HepG2 (cell line): ENCODE data around the gene KLKB1. TPM values are rescaled to one million over a fixed set of nuclear protein-coding genes. Genes with fewer than 3 reads are reported as not detected.

Source experiments
- ETV5 ChIP-seq: IDR thresholded peaks from 2 replicates; pipeline ENCODE4 v1.6.1; 2018; ENCODE audit warnings: missing biosample characterization, missing genetic modification reagents, inconsistent platforms, borderline replicate concordance
- FOXM1 ChIP-seq: sonication (generic); formaldehyde crosslinking; IDR thresholded peaks from 2 replicates; pipeline ENCODE4 v1.5.0; 2020; ENCODE audit warnings: missing genetic modification reagents
- GABPA ChIP-seq, 2 experiments: IDR thresholded peaks; 2 replicates each; pipeline ENCODE4 v1.6.1; 2011 to 2016; ENCODE audit warnings: low read depth in 2 of 2, low read length in 1 of 2, missing biosample characterization in 1 of 2, missing genetic modification characterization in 1 of 2
- GFI1 ChIP-seq: sonication (generic); formaldehyde crosslinking; IDR thresholded peaks from 2 replicates; pipeline ENCODE4 v1.5.0; 2020; ENCODE audit warnings: missing genetic modification reagents, mild to moderate bottlenecking, borderline replicate concordance
- MLXIP ChIP-seq: sonication (generic); formaldehyde crosslinking; IDR thresholded peaks from 2 replicates; pipeline ENCODE4 v1.9.0; 2021; ENCODE audit warnings: missing genetic modification reagents, borderline replicate concordance
- PAWR ChIP-seq: sonication (generic); formaldehyde crosslinking; IDR thresholded peaks from 2 replicates; pipeline ENCODE4 v1.4.0; 2020; ENCODE audit warnings: missing genetic modification reagents, mild to moderate bottlenecking, borderline replicate concordance
- THRA ChIP-seq: sonication (generic); formaldehyde crosslinking; IDR thresholded peaks from 2 replicates; pipeline ENCODE4 v1.4.0; 2020; ENCODE audit warnings: missing genetic modification reagents, borderline replicate concordance
- ZNF10 ChIP-seq: sonication (generic); formaldehyde crosslinking; IDR thresholded peaks from 2 replicates; pipeline ENCODE4 v1.4.0; 2020; ENCODE audit warnings: mild to moderate bottlenecking, low read depth, missing genetic modification reagents, borderline replicate concordance
- ZNF180 ChIP-seq: sonication (generic); formaldehyde crosslinking; IDR thresholded peaks from 2 replicates; pipeline ENCODE4 v1.4.0; 2020; ENCODE audit warnings: low read depth, missing genetic modification reagents, borderline replicate concordance
- ZNF253 ChIP-seq: sonication (generic); formaldehyde crosslinking; IDR thresholded peaks from 2 replicates; pipeline ENCODE4 v1.8.0; 2022; ENCODE audit warnings: mild to moderate bottlenecking, missing genetic modification reagents, borderline replicate concordance
- ZNF543 ChIP-seq: sonication (generic); formaldehyde crosslinking; IDR thresholded peaks from 2 replicates; pipeline ENCODE4 v1.4.0; 2020; ENCODE audit warnings: mild to moderate bottlenecking, missing genetic modification reagents
- ZNF597 ChIP-seq: sonication (generic); formaldehyde crosslinking; IDR thresholded peaks from 2 replicates; pipeline ENCODE4 v1.5.0; 2020; ENCODE audit warnings: missing genetic modification reagents
- ZNF772 ChIP-seq: sonication (generic); formaldehyde crosslinking; IDR thresholded peaks from 2 replicates; pipeline ENCODE4 v1.5.0; 2020; ENCODE audit warnings: mild to moderate bottlenecking, missing genetic modification reagents
- polyA plus RNA-seq, 8 experiments: library from polyadenylated mRNA; depleted of rRNA in 3 of 8; stranded (reverse) in 7 of 8; unstranded in 1 of 8; fragments of >200 nt; fragmentation: Illumina TruSeq in 4 of 8; extraction: Trizol in 4 of 8; gene quantifications; 2 replicates each; pipeline versions ENCODE4 v1.2.1 to v1.2.3, GENCODE V29; 2011 to 2016; ENCODE audit warnings: low read depth in 4 of 8, missing spikeins in 1 of 8, mixed read lengths in 1 of 8; ENCODE audit not compliant: insufficient read depth in 1 of 8
- total RNA-seq, 5 experiments: library from RNA; depleted of rRNA; stranded (reverse); fragments of >200 nt; fragmentation: Illumina TruSeq; extraction: Trizol; gene quantifications; 2 replicates each; pipeline ENCODE4 v1.2.3, GENCODE V29; 2016; ENCODE audit warnings: low read depth in 1 of 5
- TF ChIP-seq, protein P1 (sequence below): sonication (generic); formaldehyde crosslinking; IDR thresholded peaks from 2 replicates; pipeline ENCODE4 v1.5.1; 2020; ENCODE audit warnings: mild to moderate bottlenecking, moderate library complexity, missing genetic modification reagents
- TF ChIP-seq, protein P2 (sequence below): sonication (generic); formaldehyde crosslinking; IDR thresholded peaks from 2 replicates; pipeline ENCODE4 v1.5.0; 2020; ENCODE audit warnings: mild to moderate bottlenecking, low read depth, missing genetic modification reagents, borderline replicate concordance
- TF ChIP-seq, protein P3 (sequence below): sonication (generic); formaldehyde crosslinking; IDR thresholded peaks from 2 replicates; pipeline ENCODE4 v1.8.0; 2022; ENCODE audit warnings: missing genetic modification reagents, low read depth, mild to moderate bottlenecking, borderline replicate concordance
- TF ChIP-seq, protein P4 (sequence below): conservative IDR thresholded peaks from 2 replicates; pipeline ENCODE4 v1.6.1; 2018; ENCODE audit warnings: missing genetic modification reagents

The KLKB1 gene
- total and polyA plus RNA-seq, 2 of the 13 experiments (the other 11 are each of a cell fraction or from before 2014, with no cell fraction given) = 0.26 to 0.49 TPM

GRCh38 chr4:186265683-186266652, 38.7 kb downstream of the KLKB1 start, which contains the start of gene F11 (continued):
- TF ChIP-seq MLXIP (CRISPR knock-in tag) = no peak
- TF ChIP-seq ETV5 (CRISPR knock-in tag) = no peak
- no peak for TF ChIP-seq PAWR (CRISPR knock-in tag)
- no peak for TF ChIP-seq ZNF253 (CRISPR knock-in tag)
- TF ChIP-seq FOXM1 (CRISPR knock-in tag) = no peak
- no peak for TF ChIP-seq ZNF10 (CRISPR knock-in tag)
- TF ChIP-seq, protein P1, sequence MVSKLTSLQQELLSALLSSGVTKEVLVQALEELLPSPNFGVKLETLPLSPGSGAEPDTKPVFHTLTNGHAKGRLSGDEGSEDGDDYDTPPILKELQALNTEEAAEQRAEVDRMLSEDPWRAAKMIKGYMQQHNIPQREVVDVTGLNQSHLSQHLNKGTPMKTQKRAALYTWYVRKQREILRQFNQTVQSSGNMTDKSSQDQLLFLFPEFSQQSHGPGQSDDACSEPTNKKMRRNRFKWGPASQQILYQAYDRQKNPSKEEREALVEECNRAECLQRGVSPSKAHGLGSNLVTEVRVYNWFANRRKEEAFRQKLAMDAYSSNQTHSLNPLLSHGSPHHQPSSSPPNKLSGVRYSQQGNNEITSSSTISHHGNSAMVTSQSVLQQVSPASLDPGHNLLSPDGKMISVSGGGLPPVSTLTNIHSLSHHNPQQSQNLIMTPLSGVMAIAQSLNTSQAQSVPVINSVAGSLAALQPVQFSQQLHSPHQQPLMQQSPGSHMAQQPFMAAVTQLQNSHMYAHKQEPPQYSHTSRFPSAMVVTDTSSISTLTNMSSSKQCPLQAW (CRISPR knock-in tag) = peak; percentile 96
- no peak for TF ChIP-seq ZNF772 (CRISPR knock-in tag)
- TF ChIP-seq, protein P2, sequence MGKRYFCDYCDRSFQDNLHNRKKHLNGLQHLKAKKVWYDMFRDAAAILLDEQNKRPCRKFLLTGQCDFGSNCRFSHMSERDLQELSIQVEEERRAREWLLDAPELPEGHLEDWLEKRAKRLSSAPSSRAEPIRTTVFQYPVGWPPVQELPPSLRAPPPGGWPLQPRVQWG (CRISPR knock-in tag) = no peak
- TF ChIP-seq ZNF180 (CRISPR knock-in tag) = no peak
- TF ChIP-seq, protein P3, sequence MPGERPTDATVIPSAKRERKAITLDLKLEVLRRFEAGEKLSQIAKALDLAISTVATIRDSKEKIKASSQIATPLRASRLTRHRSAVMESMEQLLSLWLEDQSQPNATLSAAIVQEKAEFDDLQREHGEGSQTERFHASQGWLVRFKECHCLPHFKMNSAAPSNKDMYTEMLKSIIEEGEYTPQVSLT (CRISPR knock-in tag) = no peak
- TF ChIP-seq ZNF543 = no peak
- no peak for TF ChIP-seq GABPA (IDR thresholded peaks at IDR 0.05; ENCODE audit: low read depth, low read length)
- no peak for TF ChIP-seq GABPA (CRISPR knock-in tag; IDR thresholded peaks at IDR 0.05; ENCODE audit: low read depth)
- TF ChIP-seq, protein P4, sequence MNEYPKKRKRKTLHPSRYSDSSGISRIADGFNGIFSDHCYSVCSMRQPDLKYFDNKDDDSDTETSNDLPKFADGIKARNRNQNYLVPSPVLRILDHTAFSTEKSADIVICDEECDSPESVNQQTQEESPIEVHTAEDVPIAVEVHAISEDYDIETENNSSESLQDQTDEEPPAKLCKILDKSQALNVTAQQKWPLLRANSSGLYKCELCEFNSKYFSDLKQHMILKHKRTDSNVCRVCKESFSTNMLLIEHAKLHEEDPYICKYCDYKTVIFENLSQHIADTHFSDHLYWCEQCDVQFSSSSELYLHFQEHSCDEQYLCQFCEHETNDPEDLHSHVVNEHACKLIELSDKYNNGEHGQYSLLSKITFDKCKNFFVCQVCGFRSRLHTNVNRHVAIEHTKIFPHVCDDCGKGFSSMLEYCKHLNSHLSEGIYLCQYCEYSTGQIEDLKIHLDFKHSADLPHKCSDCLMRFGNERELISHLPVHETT = no peak
- TF ChIP-seq ZNF597 (CRISPR knock-in tag) = no peak
- no peak for TF ChIP-seq THRA (CRISPR knock-in tag)
- peak; percentile 31; the same call in 1 of the 2 replicates for TF ChIP-seq GFI1 (CRISPR knock-in tag)
